H9 (cell line): ENCODE data around the gene TGM3. TPM values are rescaled to one million over a fixed set of nuclear protein-coding genes. Genes with fewer than 3 reads are reported as not detected.
A peak's percentile ranks its signal among the peaks of the same experiment; 100 is the strongest.

Experiments
- DNase-seq: peaks from one replicate; pipeline ENCODE4 v3.0.0-alpha.2; 2017
- H2AFZ ChIP-seq: one replicate; pipeline ENCODE4 v1.6.1; 2013; ENCODE audit warnings: mild to moderate bottlenecking, low read length, control low read depth, moderate library complexity
- H2AK5ac ChIP-seq: 2 replicates; pipeline ENCODE4 v1.6.1; 2013; ENCODE audit warnings: low read length, control low read depth, mixed read lengths; ENCODE audit not compliant: insufficient read length
- H2BK120ac ChIP-seq: one replicate; pipeline ENCODE4 v1.6.1; 2013; ENCODE audit warnings: low read depth, mild to moderate bottlenecking, low read length, control low read depth, inconsistent platforms; ENCODE audit not compliant: poor library complexity, severe bottlenecking
- H2BK12ac ChIP-seq: 2 replicates; pipeline ENCODE4 v1.6.1; 2013; ENCODE audit warnings: low read length, control low read depth, mixed read lengths, low read depth; ENCODE audit not compliant: insufficient read length
- H2BK15ac ChIP-seq: 2 replicates; pipeline ENCODE4 v1.6.1; 2013; ENCODE audit warnings: low read depth, low read length, control low read depth
- H2BK20ac ChIP-seq: one replicate; pipeline ENCODE4 v1.6.1; 2013; ENCODE audit warnings: low read depth, mild to moderate bottlenecking, low read length, control low read depth, inconsistent platforms; ENCODE audit not compliant: poor library complexity, severe bottlenecking
- H2BK5ac ChIP-seq: 2 replicates; pipeline ENCODE4 v1.6.1; 2013; ENCODE audit warnings: low read length, control low read depth, mixed read lengths; ENCODE audit not compliant: insufficient read length
- H3K14ac ChIP-seq: 2 replicates; pipeline ENCODE4 v1.6.1; 2013; ENCODE audit warnings: low read length, control low read depth; ENCODE audit not compliant: insufficient read depth
- H3K18ac ChIP-seq: 2 replicates; pipeline ENCODE4 v1.6.1; 2013; ENCODE audit warnings: low read depth, mild to moderate bottlenecking, mixed read lengths, low read length, control low read depth; ENCODE audit not compliant: insufficient read length
- H3K23ac ChIP-seq: 2 replicates; pipeline ENCODE4 v1.6.1; 2013; ENCODE audit warnings: low read length, control low read depth, mixed read lengths, low read depth; ENCODE audit not compliant: insufficient read length
- H3K23me2 ChIP-seq: 2 replicates; pipeline ENCODE4 v1.6.1; 2013; ENCODE audit warnings: low read depth, mild to moderate bottlenecking, mixed read lengths, low read length, control low read depth; ENCODE audit not compliant: insufficient read length, poor library complexity, severe bottlenecking
- H3K27ac ChIP-seq: 2 replicates; pipeline ENCODE4 v1.5.1; 2013; ENCODE audit warnings: low read length, control low read depth, mixed read lengths, low read depth; ENCODE audit not compliant: insufficient read length
- H3K27me3 ChIP-seq: 2 replicates; pipeline ENCODE4 v1.6.1; 2013; ENCODE audit warnings: low read length, control low read depth, inconsistent platforms; ENCODE audit not compliant: insufficient read depth
- H3K4ac ChIP-seq: 2 replicates; pipeline ENCODE4 v1.6.1; 2013; ENCODE audit warnings: low read depth, mild to moderate bottlenecking, control low read depth, inconsistent platforms, low read length, moderate library complexity
- H3K4me1 ChIP-seq: 2 replicates; pipeline ENCODE4 v1.6.1; 2013; ENCODE audit warnings: low read length, control low read depth, inconsistent platforms; ENCODE audit not compliant: insufficient read depth
- H3K4me2 ChIP-seq: 2 replicates; pipeline ENCODE4 v1.6.1; 2013; ENCODE audit warnings: low read length, control low read depth, mixed read lengths; ENCODE audit not compliant: insufficient read length, insufficient read depth
- H3K56ac ChIP-seq: 2 replicates; pipeline ENCODE4 v1.6.1; 2013; ENCODE audit warnings: low read depth, mild to moderate bottlenecking, mixed read lengths, low read length, control low read depth; ENCODE audit not compliant: insufficient read length
- H3K79me1 ChIP-seq: 2 replicates; pipeline ENCODE4 v1.6.1; 2013; ENCODE audit warnings: low read depth, mild to moderate bottlenecking, moderate library complexity, low read length, control low read depth, inconsistent platforms; ENCODE audit not compliant: insufficient read depth, poor library complexity, severe bottlenecking
- H3K79me2 ChIP-seq: 2 replicates; pipeline ENCODE4 v1.6.1; 2013; ENCODE audit warnings: low read length, control low read depth, inconsistent platforms; ENCODE audit not compliant: insufficient read depth
- H3K9ac ChIP-seq: 2 replicates; pipeline ENCODE4 v1.6.1; 2013; ENCODE audit warnings: low read length, control low read depth, mixed read lengths; ENCODE audit not compliant: insufficient read length; ENCODE audit errors: extremely low read depth
- H3K9me3 ChIP-seq: one replicate; pipeline ENCODE4 v1.6.1; 2013; ENCODE audit warnings: low read depth, low read length, inconsistent platforms; ENCODE audit not compliant: control insufficient read depth
- H3T11ph ChIP-seq: one replicate; pipeline ENCODE4 v1.6.1; 2013; ENCODE audit warnings: mild to moderate bottlenecking, low read length, control low read depth, inconsistent platforms
- H4K20me1 ChIP-seq: one replicate; pipeline ENCODE4 v1.6.1; 2013; ENCODE audit not compliant: control insufficient read depth, insufficient read length, insufficient read depth
- H4K5ac ChIP-seq: 2 replicates; pipeline ENCODE4 v1.6.1; 2013; ENCODE audit warnings: low read depth, mild to moderate bottlenecking, mixed read lengths, low read length, control low read depth; ENCODE audit not compliant: insufficient read length
- H4K8ac ChIP-seq: replicated peaks from 2 replicates; pipeline ENCODE4 v1.6.1; 2013; ENCODE audit warnings: low read length, control low read depth, mixed read lengths, low read depth; ENCODE audit not compliant: insufficient read length
- H4K91ac ChIP-seq: 2 replicates; pipeline ENCODE4 v1.6.1; 2013; ENCODE audit warnings: low read depth, mild to moderate bottlenecking, moderate library complexity, mixed read lengths, low read length, control low read depth; ENCODE audit not compliant: insufficient read length
- H3K27ac Mint-ChIP-seq, 3 experiments: 2 replicates in 2 of 3; 3 replicates in 1 of 3; pipeline ENCODE4 v1.8.0; 2020 to 2021; ENCODE audit warnings: mixed read lengths in 3 of 3, mild to moderate bottlenecking in 1 of 3, moderate library complexity in 1 of 3
- H3K27me3 Mint-ChIP-seq: 2 replicates; pipeline ENCODE4 v1.8.0; 2021; ENCODE audit warnings: low read depth, mild to moderate bottlenecking, moderate library complexity, mixed read lengths
- H3K36me3 Mint-ChIP-seq, 3 experiments: 2 replicates in 2 of 3; 3 replicates in 1 of 3; pipeline ENCODE4 v1.8.0; 2020 to 2021; ENCODE audit warnings: low read depth in 3 of 3, mixed read lengths in 3 of 3; ENCODE audit not compliant: insufficient read depth in 1 of 3
- H3K4me1 Mint-ChIP-seq, 2 experiments: 2 replicates each; pipeline ENCODE4 v1.8.0; 2020; ENCODE audit warnings: mixed read lengths in 2 of 2
- H3K4me3 Mint-ChIP-seq, 2 experiments: 2 replicates in 1 of 2; 3 replicates in 1 of 2; pipeline ENCODE4 v1.8.0; 2020 to 2021; ENCODE audit warnings: mild to moderate bottlenecking in 2 of 2, mixed read lengths in 2 of 2, moderate library complexity in 1 of 2
- H3K9me3 Mint-ChIP-seq, 2 experiments: 2 replicates in 1 of 2; 3 replicates in 1 of 2; pipeline ENCODE4 v1.8.0; 2020; ENCODE audit warnings: mild to moderate bottlenecking in 2 of 2, mixed read lengths in 2 of 2, moderate library complexity in 1 of 2
- WGBS: extraction: QIAGEN DNeasy Blood & Tissue Kit; methylation state at CpG from one replicate; pipeline ENCODE4 v1.1.7; 2013; ENCODE audit warnings: missing lambda C conversion rate, low lambda C conversion rate, mixed read lengths; ENCODE audit not compliant: insufficient read length; ENCODE audit errors: extremely low coverage; 5-methylcytosine and 5-hydroxymethylcytosine counted together
- total RNA-seq: library from RNA; stranded (reverse); gene quantifications from 2 replicates; pipeline ENCODE4 v1.2.1, GENCODE V29; 2021
- TF ChIP-seq, protein P1 (sequence below): fragments of 200-600 bp; sonication (generic); conservative IDR thresholded peaks from 3 replicates; pipeline ENCODE4 v1.8.0; 2021; ENCODE audit warnings: antibody characterized with exemption, mild to moderate bottlenecking

TGM3 gene
- total RNA-seq, 1 experiment from 2014 or later: not detected

DNA sequence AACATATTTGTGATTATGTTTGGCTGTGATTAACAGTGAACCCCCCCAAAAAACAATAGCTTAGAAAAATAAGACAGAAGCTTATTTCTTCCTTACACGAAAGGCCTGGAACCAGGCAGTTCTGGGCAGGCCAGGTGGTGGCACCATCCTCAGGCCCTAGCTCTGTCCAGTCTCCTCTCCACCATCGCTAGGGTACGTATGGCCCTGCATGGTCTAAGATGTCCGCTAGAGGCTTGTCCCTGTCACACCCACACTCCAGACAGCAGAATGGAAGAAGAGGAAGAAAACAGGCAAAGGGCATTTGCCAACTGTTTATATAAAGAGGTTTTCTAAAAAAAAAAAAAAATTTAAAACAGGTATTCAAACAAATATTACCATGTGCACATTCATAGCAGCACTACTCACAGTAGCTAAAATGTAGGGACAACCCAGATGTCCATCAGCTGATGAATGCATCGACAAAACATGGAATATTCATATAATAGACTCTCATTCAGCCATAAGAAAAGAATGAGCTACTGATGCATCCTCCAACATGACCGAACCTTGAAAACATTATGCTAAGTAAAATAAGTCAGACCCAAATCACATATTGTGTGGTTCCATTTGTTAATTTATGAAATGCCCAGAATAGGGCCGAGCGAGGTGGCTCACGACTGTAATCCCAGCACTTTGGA is 6.7 kb downstream of the TGM3 start:
- Histone ChIP-seq H2BK5ac (no peak overlapping the region), H3K4me2 (no peak overlapping the region), H2AK5ac (no peak overlapping the region), H4K8ac (no peak overlapping the region), H3K14ac (no peak overlapping the region), H3K79me2 (no peaks in the 10 kb centered on the region), H3K18ac (no peak overlapping the region), H3K9me3 (no peaks in the 10 kb centered on the region), H4K5ac (no peak overlapping the region), H2BK12ac (no peak overlapping the region), H4K91ac (no peak overlapping the region), H2BK120ac (no peak overlapping the region), H3K27me3 (no peaks in the 10 kb centered on the region), H3T11ph (no peak overlapping the region), H3K23ac (no peak overlapping the region), H3K9ac (no peak overlapping the region), H2BK15ac (no peak overlapping the region), H3K79me1 (no peaks in the 10 kb centered on the region), H3K27ac (no peak overlapping the region), H3K4me1 (no peaks in the 10 kb centered on the region), H4K20me1 (no peaks in the 10 kb centered on the region), H3K4ac (no peak overlapping the region), H2BK20ac (no peak overlapping the region), H3K56ac (no peak overlapping the region), H2AFZ (no peak overlapping the region), H3K23me2 (no peaks in the 10 kb centered on the region)
- Mint-ChIP-seq H3K4me1 (peaks cover 15 to 24% of the 10 kb centered on the region in 2 experiments), H3K27ac (no peak overlapping the region; a peak in 1 of 7 replicates), H3K9me3 (no peaks in the 10 kb centered on the region; a peak in 1 of 5 replicates), H3K36me3 (no peaks in the 10 kb centered on the region; a peak in 1 of 7 replicates), H3K4me3 (no peak overlapping the region), H3K27me3 (peaks cover 6% of the 10 kb centered on the region)
- TF ChIP-seq, protein P1, sequence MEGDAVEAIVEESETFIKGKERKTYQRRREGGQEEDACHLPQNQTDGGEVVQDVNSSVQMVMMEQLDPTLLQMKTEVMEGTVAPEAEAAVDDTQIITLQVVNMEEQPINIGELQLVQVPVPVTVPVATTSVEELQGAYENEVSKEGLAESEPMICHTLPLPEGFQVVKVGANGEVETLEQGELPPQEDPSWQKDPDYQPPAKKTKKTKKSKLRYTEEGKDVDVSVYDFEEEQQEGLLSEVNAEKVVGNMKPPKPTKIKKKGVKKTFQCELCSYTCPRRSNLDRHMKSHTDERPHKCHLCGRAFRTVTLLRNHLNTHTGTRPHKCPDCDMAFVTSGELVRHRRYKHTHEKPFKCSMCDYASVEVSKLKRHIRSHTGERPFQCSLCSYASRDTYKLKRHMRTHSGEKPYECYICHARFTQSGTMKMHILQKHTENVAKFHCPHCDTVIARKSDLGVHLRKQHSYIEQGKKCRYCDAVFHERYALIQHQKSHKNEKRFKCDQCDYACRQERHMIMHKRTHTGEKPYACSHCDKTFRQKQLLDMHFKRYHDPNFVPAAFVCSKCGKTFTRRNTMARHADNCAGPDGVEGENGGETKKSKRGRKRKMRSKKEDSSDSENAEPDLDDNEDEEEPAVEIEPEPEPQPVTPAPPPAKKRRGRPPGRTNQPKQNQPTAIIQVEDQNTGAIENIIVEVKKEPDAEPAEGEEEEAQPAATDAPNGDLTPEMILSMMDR: peak; percentile 37
- peak; percentile 48 for DNase-seq
- WGBS: no CpG with 5 or more reads among the region's 9 CpGs
